ENCODE measurements around the gene ERC2.

ERC2 gene

DNA sequence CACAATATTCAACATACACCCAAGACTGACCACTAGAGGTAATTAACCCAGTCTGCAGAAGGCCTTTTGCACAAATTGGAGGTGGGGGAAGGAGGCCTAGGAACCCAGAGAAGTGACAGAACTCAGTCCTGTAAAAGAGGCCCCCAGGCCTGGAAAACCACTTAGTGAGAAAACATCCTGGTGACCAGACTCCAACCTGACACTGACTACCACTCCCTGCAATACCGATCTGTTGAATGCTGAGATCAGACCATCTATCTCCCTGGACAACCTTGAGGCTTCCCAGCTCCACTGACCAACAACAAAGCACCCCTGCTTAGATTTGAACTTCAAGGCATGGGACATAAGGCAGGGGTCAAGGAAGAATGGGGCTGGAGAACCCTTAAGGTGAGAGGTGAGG lies 719.2 kb downstream of the ERC2 start:
- H3K9me3 ChIP-seq (ENCODE audit: insufficient read depth, low read depth, low read length) = no peaks in the 10 kb centered on the region
- H3K9ac ChIP-seq (ENCODE audit: low read depth, low read length, poor library complexity, severe bottlenecking) = no peak overlapping the region
- no peaks in the 10 kb centered on the region for H3K9me2 ChIP-seq (replicated peaks; ENCODE audit: low read depth, low read length)
- no peaks in the 10 kb centered on the region for H3K36me3 ChIP-seq (ENCODE audit: insufficient read depth, low read length)
- no peaks in the 10 kb centered on the region for H4K20me1 ChIP-seq (ENCODE audit: insufficient read depth, low read length, poor library complexity, severe bottlenecking)
- H3K4me3 ChIP-seq (ENCODE audit: low read length, poor library complexity, severe bottlenecking) = no peak overlapping the region
- no peak overlapping the region for H3K4me2 ChIP-seq (ENCODE audit: low read depth, low read length, poor library complexity, severe bottlenecking)
- no peaks in the 10 kb centered on the region for H3K79me2 ChIP-seq (ENCODE audit: insufficient read depth, low read length)
- no peak for TF ChIP-seq EZH2phosphoT487 (IDR thresholded peaks at IDR 0.05; ENCODE audit: borderline replicate concordance)
- TF ChIP-seq, protein P1, sequence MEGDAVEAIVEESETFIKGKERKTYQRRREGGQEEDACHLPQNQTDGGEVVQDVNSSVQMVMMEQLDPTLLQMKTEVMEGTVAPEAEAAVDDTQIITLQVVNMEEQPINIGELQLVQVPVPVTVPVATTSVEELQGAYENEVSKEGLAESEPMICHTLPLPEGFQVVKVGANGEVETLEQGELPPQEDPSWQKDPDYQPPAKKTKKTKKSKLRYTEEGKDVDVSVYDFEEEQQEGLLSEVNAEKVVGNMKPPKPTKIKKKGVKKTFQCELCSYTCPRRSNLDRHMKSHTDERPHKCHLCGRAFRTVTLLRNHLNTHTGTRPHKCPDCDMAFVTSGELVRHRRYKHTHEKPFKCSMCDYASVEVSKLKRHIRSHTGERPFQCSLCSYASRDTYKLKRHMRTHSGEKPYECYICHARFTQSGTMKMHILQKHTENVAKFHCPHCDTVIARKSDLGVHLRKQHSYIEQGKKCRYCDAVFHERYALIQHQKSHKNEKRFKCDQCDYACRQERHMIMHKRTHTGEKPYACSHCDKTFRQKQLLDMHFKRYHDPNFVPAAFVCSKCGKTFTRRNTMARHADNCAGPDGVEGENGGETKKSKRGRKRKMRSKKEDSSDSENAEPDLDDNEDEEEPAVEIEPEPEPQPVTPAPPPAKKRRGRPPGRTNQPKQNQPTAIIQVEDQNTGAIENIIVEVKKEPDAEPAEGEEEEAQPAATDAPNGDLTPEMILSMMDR (conservative IDR thresholded peaks at IDR 0.05; ENCODE audit: low read length) = no peak
- H3K4me1 ChIP-seq (ENCODE audit: insufficient read depth, low read length, poor library complexity, severe bottlenecking) = no peaks in the 10 kb centered on the region
- no peaks in the 10 kb centered on the region for H3K27me3 ChIP-seq (ENCODE audit: insufficient read depth, low read length, poor library complexity, severe bottlenecking)
- no peaks in the 10 kb centered on the region for H3F3A ChIP-seq (ENCODE audit: low read depth)
- no peak overlapping the region for H2AFZ ChIP-seq (ENCODE audit: low read length)

DNA sequence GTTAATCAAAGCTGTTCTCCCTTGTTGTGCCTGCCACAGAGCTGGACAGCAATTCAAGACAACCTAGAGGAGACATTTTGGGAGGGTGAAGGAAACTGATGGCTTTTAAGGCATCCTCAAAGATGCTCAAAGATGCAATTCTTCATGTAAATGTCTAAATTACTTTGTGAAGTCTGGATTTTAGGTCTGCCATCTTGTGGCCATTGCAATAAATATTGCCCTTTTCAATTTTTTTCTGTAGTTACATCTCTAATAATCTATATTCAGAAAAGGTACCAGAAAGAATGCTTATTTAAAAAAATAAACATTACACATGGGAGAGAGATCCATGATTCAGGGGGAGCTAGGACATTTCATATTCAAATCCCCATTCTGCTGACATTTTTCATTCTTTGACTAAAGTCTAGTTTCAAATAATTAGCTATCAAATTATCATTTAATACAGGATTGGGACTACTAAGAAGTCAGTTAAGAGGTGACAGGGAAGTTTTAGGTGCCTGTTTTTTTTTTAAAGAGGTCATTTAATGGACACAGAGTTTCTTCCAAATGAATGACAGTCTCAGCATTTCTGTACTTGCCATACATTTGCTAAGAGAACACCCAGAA lies 721.4 kb downstream of the ERC2 start:
- no peaks in the 10 kb centered on the region for H3F3A ChIP-seq (ENCODE audit: low read depth)
- H3K4me3 ChIP-seq (ENCODE audit: low read length, poor library complexity, severe bottlenecking) = no peak overlapping the region
- no peaks in the 10 kb centered on the region for H3K36me3 ChIP-seq (ENCODE audit: insufficient read depth, low read length)
- H3K9me2 ChIP-seq (replicated peaks; ENCODE audit: low read depth, low read length) = no peaks in the 10 kb centered on the region
- no peak overlapping the region for H3K9ac ChIP-seq (ENCODE audit: low read depth, low read length, poor library complexity, severe bottlenecking)
- TF ChIP-seq, protein P1 (conservative IDR thresholded peaks at IDR 0.05; ENCODE audit: low read length) = peak; percentile 67
- no peak for TF ChIP-seq EZH2phosphoT487 (IDR thresholded peaks at IDR 0.05; ENCODE audit: borderline replicate concordance)
- H3K79me2 ChIP-seq (ENCODE audit: insufficient read depth, low read length) = no peaks in the 10 kb centered on the region
- H3K9me3 ChIP-seq (ENCODE audit: insufficient read depth, low read depth, low read length) = no peaks in the 10 kb centered on the region
- no peaks in the 10 kb centered on the region for H4K20me1 ChIP-seq (ENCODE audit: insufficient read depth, low read length, poor library complexity, severe bottlenecking)
- H3K27me3 ChIP-seq (ENCODE audit: insufficient read depth, low read length, poor library complexity, severe bottlenecking) = no peaks in the 10 kb centered on the region
- no peak overlapping the region for H3K4me2 ChIP-seq (ENCODE audit: low read depth, low read length, poor library complexity, severe bottlenecking)
- H2AFZ ChIP-seq (ENCODE audit: low read length) = no peak overlapping the region
- H3K4me1 ChIP-seq (ENCODE audit: insufficient read depth, low read length, poor library complexity, severe bottlenecking) = no peaks in the 10 kb centered on the region

DNA sequence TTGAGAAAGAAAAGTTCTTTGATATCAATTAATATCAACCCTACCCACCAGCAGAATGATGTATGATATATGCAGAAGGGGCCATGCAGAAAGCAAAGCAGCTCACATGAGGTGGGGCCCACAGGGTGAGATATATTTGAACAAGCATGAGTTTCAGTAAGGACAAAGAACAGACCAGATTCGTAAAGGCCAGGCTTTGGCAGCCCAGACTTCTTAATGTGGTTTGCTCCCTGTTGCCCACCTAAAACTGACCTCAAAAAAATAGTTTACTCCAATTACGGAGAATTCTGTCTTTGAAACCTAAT lies 725.5 kb downstream of the ERC2 start:
- no peaks in the 10 kb centered on the region for H3K27me3 ChIP-seq (ENCODE audit: insufficient read depth, low read length, poor library complexity, severe bottlenecking)
- H2AFZ ChIP-seq (ENCODE audit: low read length) = no peak overlapping the region
- no peak overlapping the region for H3K4me2 ChIP-seq (ENCODE audit: low read depth, low read length, poor library complexity, severe bottlenecking)
- no peaks in the 10 kb centered on the region for H3K9me3 ChIP-seq (ENCODE audit: insufficient read depth, low read depth, low read length)
- H3K79me2 ChIP-seq (ENCODE audit: insufficient read depth, low read length) = no peaks in the 10 kb centered on the region
- no peak overlapping the region for H3K4me3 ChIP-seq (ENCODE audit: low read length, poor library complexity, severe bottlenecking)
- H3F3A ChIP-seq (ENCODE audit: low read depth) = no peaks in the 10 kb centered on the region
- H3K9ac ChIP-seq (ENCODE audit: low read depth, low read length, poor library complexity, severe bottlenecking) = no peak overlapping the region
- no peaks in the 10 kb centered on the region for H4K20me1 ChIP-seq (ENCODE audit: insufficient read depth, low read length, poor library complexity, severe bottlenecking)
- no peaks in the 10 kb centered on the region for H3K4me1 ChIP-seq (ENCODE audit: insufficient read depth, low read length, poor library complexity, severe bottlenecking)
- H3K36me3 ChIP-seq (ENCODE audit: insufficient read depth, low read length) = no peaks in the 10 kb centered on the region
- H3K9me2 ChIP-seq (replicated peaks; ENCODE audit: low read depth, low read length) = no peaks in the 10 kb centered on the region
- no peak for TF ChIP-seq EZH2phosphoT487 (IDR thresholded peaks at IDR 0.05; ENCODE audit: borderline replicate concordance)
- TF ChIP-seq, protein P1 (conservative IDR thresholded peaks at IDR 0.05; ENCODE audit: low read length) = no peak
